HG03460 (cell line): ENCODE data around the gene FBLN5.
A peak's percentile ranks its signal among the peaks of the same experiment; 100 is the strongest.

Source experiments
- ATAC-seq: cut with Tn5 transposase; IDR thresholded peaks from one replicate; pipeline ENCODE4 v1.9.1; 2021; ENCODE audit not compliant: unreplicated experiment

Gene FBLN5

DNA sequence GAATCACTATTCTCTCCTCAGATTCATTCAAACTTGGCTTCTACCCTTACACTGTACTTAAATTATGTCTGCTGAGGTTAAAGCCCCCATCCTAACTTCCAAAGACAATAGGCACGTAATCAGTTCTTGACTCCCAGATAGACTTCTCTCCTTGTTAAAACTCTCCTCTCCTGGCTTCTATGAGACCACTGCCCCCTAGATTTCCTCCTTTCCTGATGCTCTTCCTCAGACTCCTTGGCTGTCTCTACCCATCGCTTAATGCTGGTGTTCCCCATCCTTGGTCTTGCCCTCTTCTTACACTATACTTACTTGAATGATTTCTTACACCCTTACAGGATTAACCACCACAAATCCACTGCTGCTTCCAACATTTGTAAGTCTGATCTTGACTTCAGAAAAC, 112.9 kb downstream of the FBLN5 start:
- ATAC-seq = no peak

DNA sequence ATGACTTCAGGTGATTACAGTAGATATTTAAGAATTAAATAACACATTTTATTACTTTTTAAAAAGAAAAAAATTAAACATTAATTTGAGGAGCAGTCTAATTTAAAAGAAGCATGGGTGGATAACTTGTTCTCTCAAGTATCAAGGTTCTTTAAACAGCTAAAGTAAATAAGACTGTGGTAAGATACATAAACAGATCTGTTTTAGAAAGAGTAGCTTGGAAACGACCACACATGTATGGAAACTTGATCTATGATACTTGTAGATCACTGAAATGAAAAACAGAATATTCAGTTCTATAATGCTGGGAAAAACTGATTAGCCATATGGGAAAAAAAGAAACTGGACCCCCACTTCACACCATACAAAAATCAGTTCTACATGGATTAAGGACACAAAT, 116.2 kb downstream of the FBLN5 start:
- ATAC-seq = no peak

- peak; percentile 77 for ATAC-seq
Observed at GRCh38 chr14:91830777-91831176, 116.7 kb downstream of the FBLN5 start.

GRCh38 chr14:91829511-91829910, 118.0 kb downstream of the FBLN5 start:
- no peak for ATAC-seq

GRCh38 chr14:91827746-91828145, 119.7 kb downstream of the FBLN5 start:
- no peak for ATAC-seq
